GM12801 (cell line): Measurements from ENCODE around the gene CHMP1A.

Source experiments
- TF ChIP-seq, protein P1 (sequence below): IDR thresholded peaks from one replicate; pipeline ENCODE4 v1.5.1; 2011; ENCODE audit warnings: control low read depth; ENCODE audit not compliant: insufficient read length; ENCODE audit errors: extremely low read depth

CHMP1A gene

DNA sequence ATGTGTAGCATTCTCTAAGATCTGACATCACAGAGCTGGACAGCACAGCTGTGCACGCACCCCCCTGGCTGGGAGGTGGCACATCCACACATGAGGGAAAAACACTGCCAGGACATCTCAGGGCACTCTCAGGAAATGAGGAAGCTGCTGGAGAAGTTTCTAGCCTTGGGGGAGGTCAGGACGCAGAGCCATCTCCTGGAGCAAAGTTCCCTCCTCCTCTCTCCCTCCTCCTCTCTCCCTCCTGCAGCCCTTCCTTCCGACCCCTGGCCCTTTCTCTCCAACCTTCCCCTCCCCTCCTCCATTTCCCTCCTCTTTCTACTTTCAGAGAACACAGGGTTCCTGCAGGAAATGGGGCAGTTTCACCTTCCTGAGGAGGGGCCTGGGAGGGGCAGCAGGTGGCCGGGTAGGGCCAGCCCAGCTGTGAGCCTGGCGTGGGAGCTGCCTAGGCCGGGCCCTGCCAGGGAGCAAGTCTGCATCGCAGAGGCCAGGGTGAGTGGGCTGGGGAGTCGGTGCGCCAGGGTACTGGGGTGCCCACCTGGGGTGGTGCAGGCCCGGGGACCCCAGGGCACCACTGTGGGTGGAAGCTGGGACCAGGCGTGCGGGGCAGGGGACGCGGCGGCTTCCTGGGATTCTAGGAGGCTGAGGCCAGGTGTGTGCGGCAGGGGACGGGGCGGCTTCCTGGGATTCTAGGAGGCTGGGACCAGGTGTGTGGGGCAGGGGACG, 44.1 kb downstream of the CHMP1A start, which contains the start of gene DPEP1:
TSS of gene DPEP1 (plus strand) at position 412 of the 723 bp plus-strand sequence. CDS start 16,769 bp downstream, outside the sequence.
- TF ChIP-seq, protein P1, sequence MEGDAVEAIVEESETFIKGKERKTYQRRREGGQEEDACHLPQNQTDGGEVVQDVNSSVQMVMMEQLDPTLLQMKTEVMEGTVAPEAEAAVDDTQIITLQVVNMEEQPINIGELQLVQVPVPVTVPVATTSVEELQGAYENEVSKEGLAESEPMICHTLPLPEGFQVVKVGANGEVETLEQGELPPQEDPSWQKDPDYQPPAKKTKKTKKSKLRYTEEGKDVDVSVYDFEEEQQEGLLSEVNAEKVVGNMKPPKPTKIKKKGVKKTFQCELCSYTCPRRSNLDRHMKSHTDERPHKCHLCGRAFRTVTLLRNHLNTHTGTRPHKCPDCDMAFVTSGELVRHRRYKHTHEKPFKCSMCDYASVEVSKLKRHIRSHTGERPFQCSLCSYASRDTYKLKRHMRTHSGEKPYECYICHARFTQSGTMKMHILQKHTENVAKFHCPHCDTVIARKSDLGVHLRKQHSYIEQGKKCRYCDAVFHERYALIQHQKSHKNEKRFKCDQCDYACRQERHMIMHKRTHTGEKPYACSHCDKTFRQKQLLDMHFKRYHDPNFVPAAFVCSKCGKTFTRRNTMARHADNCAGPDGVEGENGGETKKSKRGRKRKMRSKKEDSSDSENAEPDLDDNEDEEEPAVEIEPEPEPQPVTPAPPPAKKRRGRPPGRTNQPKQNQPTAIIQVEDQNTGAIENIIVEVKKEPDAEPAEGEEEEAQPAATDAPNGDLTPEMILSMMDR, result no peak

DNA sequence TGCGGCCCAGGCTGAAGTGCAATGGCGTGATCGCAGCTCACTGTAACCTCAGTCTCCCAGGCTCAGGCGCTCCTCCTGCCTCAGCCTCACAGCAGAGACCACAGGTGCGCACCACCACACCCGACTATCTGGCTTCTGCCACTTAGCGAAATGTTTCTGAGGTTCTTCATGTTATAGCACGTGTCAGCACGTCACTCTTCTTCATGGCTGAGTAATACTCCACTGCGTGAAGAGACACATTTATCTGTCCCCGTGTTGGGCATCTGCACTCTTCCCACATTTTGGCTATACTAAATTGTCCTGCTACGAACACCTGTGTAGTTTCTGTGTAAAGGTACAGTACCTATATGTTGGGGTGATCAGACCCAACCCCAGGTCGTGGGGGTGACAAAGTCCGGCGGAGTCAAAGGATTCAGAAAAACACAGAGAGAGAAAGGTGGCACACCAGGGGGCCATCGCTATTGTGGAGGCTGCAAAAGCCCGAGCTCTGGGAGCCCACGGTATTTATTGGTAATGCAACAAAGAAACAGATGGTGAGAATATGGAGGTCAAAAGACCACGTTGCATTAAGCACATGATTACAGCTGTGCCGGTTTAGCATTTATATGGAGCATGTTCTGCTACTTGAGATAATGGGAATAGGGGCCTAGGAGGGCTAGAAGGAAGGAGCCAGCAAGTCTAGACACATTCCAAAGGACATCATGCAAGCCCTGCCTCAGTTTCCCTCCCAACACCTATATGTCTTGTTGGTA, 44.9 kb downstream of the CHMP1A start:
- TF ChIP-seq, protein P1, result no peak

DNA sequence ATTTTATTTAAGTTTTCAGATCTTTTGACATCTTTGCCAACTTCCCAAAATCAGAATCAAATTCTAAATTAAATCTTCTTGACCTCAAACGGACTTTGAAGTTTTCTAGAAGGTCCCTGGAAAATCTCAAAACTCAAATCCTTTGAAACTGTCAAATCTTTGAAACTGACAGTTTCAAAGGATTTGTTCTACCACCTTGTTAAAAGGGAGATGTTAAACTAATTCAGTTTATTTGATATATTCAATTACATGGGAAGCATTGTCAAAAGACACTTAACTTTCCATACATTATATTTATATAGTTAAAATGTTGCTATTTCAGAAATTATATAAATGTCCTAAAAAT, 47.4 kb downstream of the CHMP1A start:
- TF ChIP-seq, protein P1, result no peak

DNA sequence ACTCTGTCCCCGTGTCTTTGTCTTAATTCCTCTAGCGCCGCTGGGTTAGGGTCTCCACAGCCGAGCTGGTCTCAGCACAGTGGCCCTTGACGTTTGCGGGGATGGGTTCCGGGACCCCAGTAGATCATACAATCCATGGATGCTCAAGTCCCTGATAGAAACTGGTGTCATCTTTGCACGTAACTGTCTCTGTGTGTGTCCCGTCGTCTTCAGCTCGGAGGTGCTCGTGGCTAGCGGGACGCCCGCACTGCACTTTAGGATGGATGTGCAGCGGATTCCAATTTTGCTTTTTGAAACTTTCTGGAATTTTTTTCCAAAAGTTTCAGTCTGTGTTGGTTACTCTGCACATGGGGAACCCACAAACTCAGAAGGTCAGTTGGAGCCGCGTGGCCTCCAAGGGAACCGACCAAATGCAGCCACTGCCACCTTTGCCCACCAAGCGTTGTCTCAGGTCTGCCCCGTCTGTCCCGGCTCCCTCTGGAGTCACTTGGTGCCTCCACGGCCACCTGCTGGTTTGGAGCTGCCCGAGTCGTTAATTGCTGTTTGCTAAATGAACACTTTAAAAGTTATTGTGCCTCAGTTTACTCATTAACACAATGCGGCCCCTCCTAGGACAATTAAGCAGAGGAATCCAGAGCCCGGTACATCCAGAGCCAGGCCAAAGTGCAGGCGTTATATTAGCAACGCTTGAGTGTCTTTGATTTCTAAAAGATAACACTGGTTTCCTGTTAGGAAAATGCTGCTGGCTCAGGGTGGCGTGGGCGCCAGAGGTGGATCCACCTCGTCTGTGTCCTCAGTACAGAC, 49.4 kb downstream of the CHMP1A start:
- TF ChIP-seq, protein P1, result no peak

DNA sequence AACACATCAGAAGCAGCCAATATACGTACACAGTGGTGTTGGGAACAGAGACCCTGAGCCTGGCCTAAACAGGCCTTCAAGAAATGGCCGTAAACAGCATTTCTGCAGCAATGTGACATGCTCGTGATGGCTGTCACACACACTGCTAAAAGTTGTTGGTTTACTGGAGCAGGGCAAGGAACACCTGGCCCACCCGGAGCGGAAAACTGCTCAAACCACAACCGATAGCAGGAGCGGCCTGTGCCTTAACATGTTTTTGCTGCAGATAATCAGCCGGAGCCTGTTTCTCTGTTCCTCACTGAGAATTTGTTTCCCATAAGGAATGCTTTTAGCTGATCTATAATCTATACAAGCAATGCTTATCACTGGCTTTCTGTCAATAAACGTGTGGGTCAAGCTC, 50.1 kb downstream of the CHMP1A start:
- TF ChIP-seq, protein P1, result no peak

DNA sequence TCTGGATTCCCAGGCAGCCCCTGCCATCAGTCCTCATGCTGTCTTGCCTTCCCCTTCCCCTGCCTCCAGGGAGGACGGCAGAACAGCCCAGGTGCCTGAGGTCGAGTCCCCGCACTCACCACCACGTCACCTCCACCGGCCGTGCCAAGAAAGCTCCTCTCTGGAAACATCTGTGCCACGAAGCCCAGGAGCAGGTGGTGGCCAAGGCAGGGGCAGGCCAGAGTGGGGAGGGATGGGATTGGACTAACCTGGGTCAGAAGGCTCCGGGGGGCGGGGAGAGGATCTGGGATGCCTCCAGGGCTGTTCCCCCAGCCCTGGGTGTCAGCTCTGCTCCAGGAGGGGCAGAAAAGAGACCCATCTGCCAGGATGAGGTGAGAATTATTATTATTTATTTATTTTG, 51.5 kb downstream of the CHMP1A start:
- TF ChIP-seq, protein P1, result no peak
